ENCODE results near the gene PLEKHO1. TPM values are rescaled to one million over a fixed set of nuclear protein-coding genes. Genes with fewer than 3 reads are reported as not detected.
A peak's percentile ranks its signal among the peaks of the same experiment; 100 is the strongest.
"Not testable (repeated sequence)": the region's sequence is repeated elsewhere in the genome, so short reads cannot be mapped to it uniquely, and the experiment has no call there.

Gene PLEKHO1, protein sequence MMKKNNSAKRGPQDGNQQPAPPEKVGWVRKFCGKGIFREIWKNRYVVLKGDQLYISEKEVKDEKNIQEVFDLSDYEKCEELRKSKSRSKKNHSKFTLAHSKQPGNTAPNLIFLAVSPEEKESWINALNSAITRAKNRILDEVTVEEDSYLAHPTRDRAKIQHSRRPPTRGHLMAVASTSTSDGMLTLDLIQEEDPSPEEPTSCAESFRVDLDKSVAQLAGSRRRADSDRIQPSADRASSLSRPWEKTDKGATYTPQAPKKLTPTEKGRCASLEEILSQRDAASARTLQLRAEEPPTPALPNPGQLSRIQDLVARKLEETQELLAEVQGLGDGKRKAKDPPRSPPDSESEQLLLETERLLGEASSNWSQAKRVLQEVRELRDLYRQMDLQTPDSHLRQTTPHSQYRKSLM
- total RNA-seq = 57.7 and 59.5 TPM in 2 replicates

DNA sequence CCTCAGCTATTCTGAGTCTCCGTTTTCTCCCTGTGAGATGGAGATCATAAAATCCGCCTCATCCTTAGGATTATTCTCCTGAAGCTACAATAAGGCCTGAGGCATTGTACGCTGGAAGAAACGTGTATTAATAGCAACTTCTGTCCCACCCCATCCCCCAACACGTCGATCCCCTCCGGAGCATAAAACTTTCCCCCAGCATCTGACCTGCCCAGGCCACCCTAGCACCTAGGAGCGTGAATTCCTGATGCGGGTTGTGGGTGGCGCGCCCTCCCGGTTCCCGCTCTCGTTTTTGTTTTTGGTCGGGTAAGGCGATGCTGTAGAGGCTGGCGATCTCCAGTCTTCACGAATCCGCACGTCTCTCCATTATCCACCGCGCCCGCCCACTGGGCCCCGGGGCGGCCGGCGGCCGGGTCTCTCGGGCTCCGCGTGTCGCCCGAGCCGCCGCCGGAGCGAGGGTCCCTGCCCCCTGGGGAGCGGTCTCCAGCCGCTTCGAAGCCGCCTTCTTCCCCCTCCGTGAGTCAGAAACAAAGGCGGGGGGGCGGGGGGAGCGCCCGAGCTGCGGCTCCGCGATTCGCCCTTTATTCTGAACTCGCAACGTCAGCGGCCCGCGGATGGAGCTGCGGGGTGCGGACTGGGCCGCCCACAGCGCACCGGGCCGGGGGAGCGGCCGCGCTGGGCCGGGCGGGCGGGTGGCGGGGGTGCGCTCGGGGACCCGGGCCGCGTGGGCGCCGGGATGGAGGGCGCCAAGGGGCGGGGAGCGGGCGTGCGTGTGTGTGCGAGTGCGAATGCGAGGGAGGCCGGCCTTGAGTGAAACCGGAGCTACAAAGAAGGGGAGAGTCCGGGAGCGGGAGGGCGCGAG is at the start of gene PLEKHO1:
PLEKHO1 (plus strand) TSS at position 646 of the 862 bp plus-strand sequence. CDS start 342 bp downstream, outside the sequence.
- DNase-seq (ENCODE audit: low read depth, low spot score) = no peak

DNA sequence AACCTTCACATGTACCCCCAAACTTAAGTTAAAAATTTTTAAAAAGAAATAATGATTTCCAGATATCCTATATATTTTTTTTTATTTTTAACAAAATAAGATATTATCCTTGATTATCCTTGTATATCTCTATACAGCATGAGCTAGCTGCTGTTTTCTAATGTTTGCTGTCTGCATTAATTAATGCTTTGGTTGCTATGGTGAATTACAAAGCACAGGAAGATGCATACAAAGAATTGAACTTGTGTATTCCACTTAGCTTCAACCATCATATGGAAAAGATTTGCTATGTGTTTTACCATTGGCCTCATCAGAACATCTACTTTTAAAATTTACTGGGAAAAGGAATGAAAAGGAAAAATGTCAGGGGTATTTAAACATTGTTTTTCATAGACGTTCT is 46.7 kb upstream of the PLEKHO1 start:
- no peak for DNase-seq (ENCODE audit: low read depth, low spot score)

DNA sequence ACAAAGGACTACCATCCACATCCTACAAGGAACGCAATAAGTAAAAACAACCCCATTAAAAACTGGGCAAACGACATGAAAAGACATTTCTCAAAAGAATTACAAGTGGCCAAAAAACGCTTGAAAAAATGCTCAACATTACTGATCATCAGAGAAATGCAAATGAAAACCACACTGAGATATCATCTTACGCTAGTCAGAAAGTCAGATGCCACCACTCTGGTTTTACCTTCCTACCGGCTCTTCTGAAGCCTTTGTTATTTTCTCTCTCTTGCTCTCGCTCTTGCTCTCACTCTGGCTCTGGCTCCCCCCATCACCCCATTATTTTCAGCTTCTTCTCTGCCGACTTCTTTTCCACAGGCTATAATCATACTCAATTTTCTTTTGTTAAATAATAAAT is 43.4 kb upstream of the PLEKHO1 start:
- DNase-seq (ENCODE audit: low read depth, low spot score) = no peak

- peak; percentile 1 for DNase-seq (ENCODE audit: low read depth, low spot score)
Measured at GRCh38 chr1:150109586-150109985, 40.1 kb upstream of the PLEKHO1 start.

GRCh38 chr1:150110116-150110515 is 39.6 kb upstream of the PLEKHO1 start:
- peak; percentile 13 for DNase-seq (ENCODE audit: low read depth, low spot score)

DNA sequence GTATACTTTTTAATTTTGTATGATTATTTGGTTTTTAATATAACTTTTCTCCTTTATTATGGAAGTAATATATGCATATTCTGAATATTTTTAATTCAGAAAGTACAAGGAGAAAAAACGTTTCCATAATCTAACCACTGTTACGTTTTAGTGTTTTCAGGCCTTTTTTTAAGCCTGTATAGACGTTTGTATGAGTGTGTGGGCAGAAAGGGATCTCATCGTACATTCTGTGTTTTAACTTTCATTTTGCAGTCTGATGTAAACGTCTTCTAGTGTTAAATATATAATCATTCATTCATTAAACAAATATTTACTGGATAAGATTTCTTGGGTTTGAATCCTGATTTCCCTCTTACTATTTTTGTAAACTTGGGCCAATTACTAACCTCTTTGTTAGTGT is 38.0 kb upstream of the PLEKHO1 start:
- DNase-seq (ENCODE audit: low read depth, low spot score) = no peak

GRCh38 chr1:150115121-150115520 is 34.6 kb upstream of the PLEKHO1 start:
- DNase-seq (ENCODE audit: low read depth, low spot score) = no peak

DNA sequence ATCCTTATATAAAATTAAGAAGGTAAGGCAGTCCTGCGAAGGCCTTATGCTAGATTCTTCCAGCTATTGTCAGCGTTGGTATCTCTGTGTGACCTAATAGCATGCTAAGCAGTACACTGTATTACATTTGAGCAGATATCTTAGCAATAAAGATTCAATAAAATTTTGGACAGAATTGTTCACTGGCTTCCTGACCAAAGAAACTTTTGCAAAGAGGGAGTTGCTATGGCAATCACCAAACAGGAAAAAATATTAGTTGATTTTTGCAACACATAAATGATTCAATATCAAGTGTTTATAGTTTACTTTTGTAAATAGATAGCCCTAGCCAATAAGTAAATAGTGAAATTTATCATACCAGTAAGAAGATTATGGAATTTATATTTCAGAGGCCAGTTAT is 31.0 kb upstream of the PLEKHO1 start:
- no peak for DNase-seq (ENCODE audit: low read depth, low spot score)

- DNase-seq (ENCODE audit: low read depth, low spot score) = no peak
Measured at GRCh38 chr1:150121236-150121862, 28.4 kb upstream of the PLEKHO1 start.

- DNase-seq (ENCODE audit: low read depth, low spot score) = no peak
Measured at GRCh38 chr1:150126811-150127210, 22.9 kb upstream of the PLEKHO1 start.

GRCh38 chr1:150127464-150127863 is 22.3 kb upstream of the PLEKHO1 start:
- DNase-seq (ENCODE audit: low read depth, low spot score) = no peak

- no peak for DNase-seq (ENCODE audit: low read depth, low spot score)
Measured at GRCh38 chr1:150127868-150128267, 21.8 kb upstream of the PLEKHO1 start.

DNA sequence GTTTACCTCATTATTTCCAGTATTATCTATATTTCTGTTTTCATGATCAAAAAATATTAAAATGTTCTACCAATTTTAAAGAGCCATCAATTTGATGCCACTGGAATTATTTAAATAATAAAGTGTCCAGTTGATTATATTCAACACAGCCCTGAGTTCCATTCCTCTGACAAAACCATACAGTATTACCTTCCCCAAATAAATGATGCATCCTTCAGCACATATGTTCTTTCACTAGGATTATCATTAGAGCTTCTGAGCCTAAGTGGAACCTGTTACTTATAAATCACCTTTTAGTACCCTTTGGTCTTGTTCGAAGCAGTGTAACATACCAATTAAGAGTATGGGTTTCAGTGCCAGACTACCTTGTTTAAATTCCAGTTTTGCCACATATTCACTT is 17.3 kb upstream of the PLEKHO1 start:
- no peak for DNase-seq (ENCODE audit: low read depth, low spot score)

GRCh38 chr1:150134537-150134936 is 15.2 kb upstream of the PLEKHO1 start:
- no peak for DNase-seq (ENCODE audit: low read depth, low spot score)

DNA sequence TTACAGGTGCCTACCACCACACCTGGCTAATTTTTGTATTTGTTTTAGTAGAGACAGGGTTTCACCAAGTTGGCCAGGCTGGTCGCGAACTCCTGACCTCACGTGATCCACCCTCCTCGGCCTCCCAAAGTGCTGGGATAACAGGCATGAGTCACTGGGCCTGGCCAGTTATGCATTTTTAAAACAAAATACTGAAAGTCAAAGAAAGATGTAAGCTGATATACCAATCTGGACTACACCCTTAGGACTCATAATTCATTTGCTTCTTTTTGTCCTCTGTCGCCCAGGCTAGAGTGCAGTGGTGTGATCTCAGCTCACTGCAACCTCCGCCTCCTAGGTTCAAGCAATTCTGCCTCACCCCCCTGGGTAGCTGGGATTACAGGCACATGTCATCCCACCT is 14.3 kb upstream of the PLEKHO1 start:
- not testable (repeated sequence) for DNase-seq (ENCODE audit: low read depth, low spot score)

DNA sequence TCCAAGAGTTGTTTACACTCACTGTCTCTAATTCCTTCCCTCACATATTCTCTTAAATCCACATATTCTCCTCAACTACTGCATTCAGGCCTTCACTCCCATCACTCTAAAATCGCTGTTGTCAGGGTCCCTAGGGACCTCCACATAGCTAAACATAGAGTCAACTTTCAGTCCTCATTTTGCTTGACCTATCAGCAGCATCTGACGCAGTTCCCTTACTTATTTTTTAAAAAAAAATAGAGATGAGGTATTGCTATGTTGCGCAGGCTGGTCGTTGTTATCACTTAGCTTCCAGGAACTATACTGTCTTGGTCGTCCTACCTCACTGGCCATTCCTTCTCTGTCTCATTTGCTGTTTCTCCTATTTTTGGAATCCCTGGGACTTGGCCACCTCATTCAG is 11.7 kb upstream of the PLEKHO1 start:
- no peak for DNase-seq (ENCODE audit: low read depth, low spot score)

- DNase-seq (ENCODE audit: low read depth, low spot score) = no peak
Measured at GRCh38 chr1:150141452-150141851, 8.3 kb upstream of the PLEKHO1 start.

DNA sequence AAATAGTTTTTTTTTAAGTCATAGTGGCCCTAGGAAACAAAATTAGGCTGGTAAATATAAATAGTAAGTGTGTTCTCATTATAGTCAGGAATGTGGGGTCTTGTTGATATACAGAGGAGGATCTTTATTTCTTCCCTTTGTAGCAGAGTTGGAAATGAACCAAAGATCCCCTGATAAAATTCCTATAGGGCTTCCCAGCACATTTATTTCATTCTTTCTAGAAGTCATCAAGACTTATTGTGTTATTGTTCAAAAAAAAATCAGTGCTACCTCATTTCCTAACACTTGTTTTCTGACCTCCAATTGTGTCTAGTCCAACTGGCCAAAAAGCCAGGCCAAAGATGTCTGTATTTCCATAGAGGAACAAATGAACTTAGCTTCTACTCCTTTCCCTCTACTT is 7.6 kb upstream of the PLEKHO1 start:
- DNase-seq (ENCODE audit: low read depth, low spot score) = peak; percentile 81

GRCh38 chr1:150144606-150145005 is 5.1 kb upstream of the PLEKHO1 start:
- DNase-seq (ENCODE audit: low read depth, low spot score) = no peak

DNA sequence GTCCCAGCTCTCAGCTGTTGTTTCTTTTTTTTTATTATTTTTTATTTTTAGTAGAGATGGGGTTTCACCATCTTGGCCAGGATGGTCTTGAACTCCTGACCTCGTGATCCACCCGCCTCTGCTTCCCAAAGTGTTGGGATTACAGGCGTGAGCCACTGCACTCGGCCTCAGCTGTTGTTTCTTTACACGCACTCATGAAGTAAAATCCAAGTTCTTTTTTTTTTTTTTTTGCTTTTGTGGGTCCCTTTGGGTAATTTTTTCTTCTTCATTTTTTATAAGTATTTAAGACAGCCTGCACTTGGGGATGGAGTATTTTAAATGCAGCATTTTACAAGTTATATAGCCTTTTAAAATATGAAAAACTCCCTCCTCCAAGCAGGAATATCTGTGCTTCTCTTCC is 3.7 kb upstream of the PLEKHO1 start:
- DNase-seq (ENCODE audit: low read depth, low spot score) = not testable (repeated sequence)

DNA sequence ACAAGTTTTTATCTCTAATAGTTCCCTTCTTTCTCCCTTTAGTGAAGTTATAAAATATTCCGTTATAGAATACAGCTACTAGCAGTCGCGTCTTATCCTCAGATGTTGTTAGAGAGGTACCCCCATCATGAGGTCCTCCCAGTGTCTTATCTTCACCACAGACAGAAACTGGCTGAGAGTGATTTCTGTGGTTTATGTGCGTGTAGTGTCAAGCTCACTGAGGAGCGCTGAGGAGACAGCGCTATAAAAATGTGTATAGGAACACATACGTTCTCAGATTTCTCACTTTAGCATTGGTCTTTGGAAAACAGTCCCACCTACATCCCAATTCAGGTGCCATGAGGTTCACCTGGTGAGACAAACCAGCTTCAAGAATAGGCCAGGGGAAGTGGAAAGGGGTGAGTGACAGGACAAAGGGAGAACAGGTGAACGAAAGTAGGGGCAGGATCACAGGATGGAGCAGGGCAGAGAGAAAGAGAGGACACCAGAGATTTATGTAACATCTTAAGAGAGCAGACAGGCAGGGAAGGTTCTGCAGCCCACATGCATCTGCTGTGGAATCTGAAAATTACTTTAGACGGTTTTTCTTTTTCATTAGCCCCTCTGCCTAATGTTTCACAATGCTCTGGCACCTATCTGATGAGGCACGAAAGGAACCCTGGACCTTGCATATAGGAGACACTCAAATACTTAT is 2.7 kb upstream of the PLEKHO1 start:
- no peak for DNase-seq (ENCODE audit: low read depth, low spot score)

Data from pulmonary artery endothelial cell (primary cell).